H1 (cell line): ENCODE data around the gene TTBK2. TPM values are rescaled to one million over a fixed set of nuclear protein-coding genes. Genes with fewer than 3 reads are reported as not detected.

ENCODE experiments used
- CTCF ChIA-PET: fragments of 300-600 bp; sonication (Branson Sonifier 250); formaldehyde crosslinking; loops from one replicate; lab custom pipeline; 2021; ENCODE audit not compliant: partially characterized antibody; lab: Charles Lee
- POLR2A ChIA-PET: fragments of 300-600 bp; sonication (Branson Sonifier 250); formaldehyde crosslinking; loops from one replicate; lab custom pipeline; 2021; ENCODE audit warnings: inconsistent platforms; ENCODE audit not compliant: partially characterized antibody; lab: Charles Lee
- DNase-seq, 2 experiments: peaks; one replicate each; pipeline versions ENCODE4 v3.0.0 to v3.0.0-alpha.2; 2010 to 2022; ENCODE audit warnings: low spot score in 2 of 2, low read depth in 1 of 2, mixed read lengths in 1 of 2
- FAIRE-seq: peaks from 2 replicates; lab custom pipeline; 2011; peaks lifted over from hg19 to GRCh38; lab: Jason Lieb, UNC
- H2AFZ ChIP-seq: 2 replicates; pipeline ENCODE4 v1.8.1; 2012; ENCODE audit warnings: low read length, inconsistent platforms
- H2AK5ac ChIP-seq: 2 replicates; pipeline ENCODE4 v1.6.1; 2013; ENCODE audit warnings: low read depth, low read length
- H2BK120ac ChIP-seq: replicated peaks from 2 replicates; pipeline ENCODE3; 2013; ENCODE audit warnings: low read depth, low read length, inconsistent platforms
- H2BK12ac ChIP-seq: 2 replicates; pipeline ENCODE4 v1.6.1; 2013; ENCODE audit warnings: low read depth, low read length
- H2BK15ac ChIP-seq: 2 replicates; pipeline ENCODE4 v1.6.1; 2013; ENCODE audit warnings: low read length
- H2BK20ac ChIP-seq: 2 replicates; pipeline ENCODE4 v1.6.1; 2013; ENCODE audit warnings: low read length
- H2BK5ac ChIP-seq: 2 replicates; pipeline ENCODE4 v1.6.1; 2013; ENCODE audit warnings: low read depth, low read length
- H3K14ac ChIP-seq: 2 replicates; pipeline ENCODE4 v1.6.1; 2013; ENCODE audit warnings: inconsistent platforms; ENCODE audit not compliant: insufficient read length
- H3K18ac ChIP-seq: 2 replicates; pipeline ENCODE4 v1.6.1; 2013; ENCODE audit warnings: low read length; ENCODE audit errors: extremely low read depth
- H3K23ac ChIP-seq: 2 replicates; pipeline ENCODE4 v1.6.1; 2013; ENCODE audit warnings: inconsistent platforms; ENCODE audit not compliant: insufficient read length
- H3K23me2 ChIP-seq: 2 replicates; pipeline ENCODE4 v1.6.1; 2013; ENCODE audit warnings: low read depth, low read length
- H3K27ac ChIP-seq: 2 replicates; pipeline ENCODE4 v1.6.1; 2011; ENCODE audit warnings: low read depth, low read length, inconsistent platforms
- H3K27me3 ChIP-seq, 4 experiments: replicated peaks in 1 of 4; 1 replicate in 1 of 4; 2 replicates in 3 of 4; pipeline versions ENCODE4 v1.6.1 to v1.8.1; 2011 to 2013; ENCODE audit warnings: low read length in 3 of 4, mild to moderate bottlenecking in 3 of 4, inconsistent platforms in 2 of 4, mixed read lengths in 2 of 4, moderate library complexity in 1 of 4; ENCODE audit not compliant: control insufficient read depth in 3 of 4, insufficient read depth in 3 of 4; ENCODE audit errors: extremely low read depth in 1 of 4
- H3K36me3 ChIP-seq, 4 experiments: 2 replicates each; pipeline versions ENCODE4 v1.6.1 to v1.8.1; 2011 to 2013; ENCODE audit warnings: mild to moderate bottlenecking in 4 of 4, low read length in 3 of 4, moderate library complexity in 2 of 4, control low read depth in 1 of 4, inconsistent platforms in 1 of 4; ENCODE audit not compliant: insufficient read depth in 4 of 4, control insufficient read depth in 2 of 4
- H3K4ac ChIP-seq: replicated peaks from 2 replicates; pipeline ENCODE3; 2013; ENCODE audit warnings: low read length, low read depth, mixed read lengths, inconsistent platforms; ENCODE audit not compliant: insufficient read length
- H3K4me1 ChIP-seq, 4 experiments: replicated peaks in 1 of 4; 1 replicate in 1 of 4; 2 replicates in 3 of 4; pipeline versions ENCODE4 v1.6.1 to v1.8.1; 2011 to 2013; ENCODE audit warnings: low read length in 3 of 4, inconsistent platforms in 2 of 4, mixed read lengths in 1 of 4; ENCODE audit not compliant: insufficient read depth in 4 of 4, control insufficient read depth in 3 of 4
- H3K4me2 ChIP-seq, 2 experiments: 2 replicates each; pipeline versions ENCODE4 v1.6.1 to v1.8.1; 2011 to 2013; ENCODE audit warnings: low read depth in 2 of 2, low read length in 2 of 2, control low read depth in 1 of 2, inconsistent platforms in 1 of 2, mild to moderate bottlenecking in 1 of 2; ENCODE audit not compliant: insufficient read depth in 1 of 2
- H3K4me3 ChIP-seq, 4 experiments: fragments of 200-600, 300-600 bp in 1 of 4; sonication (generic), shearing (Covaris generic), sonication (Bioruptor Twin) in 1 of 4; 2 replicates each; pipeline versions ENCODE4 v1.5.1 to v1.8.1; 2011 to 2016; ENCODE audit warnings: low read length in 4 of 4, low read depth in 3 of 4, control low read depth in 2 of 4, inconsistent platforms in 2 of 4, mild to moderate bottlenecking in 2 of 4, mixed read lengths in 1 of 4, moderate library complexity in 1 of 4; ENCODE audit not compliant: insufficient read depth in 2 of 4; ENCODE audit errors: extremely low read depth in 1 of 4
- H3K56ac ChIP-seq: replicated peaks from 2 replicates; pipeline ENCODE3; 2013; ENCODE audit warnings: low read depth, mild to moderate bottlenecking, mixed read lengths, low read length, inconsistent platforms; ENCODE audit not compliant: insufficient read length
- H3K79me1 ChIP-seq: 2 replicates; pipeline ENCODE4 v1.6.1; 2013; ENCODE audit warnings: low read depth, low read length, control low read depth
- H3K79me2 ChIP-seq, 2 experiments: 2 replicates each; pipeline versions ENCODE4 v1.6.1 to v1.8.1; 2012 to 2013; ENCODE audit warnings: low read length in 2 of 2, mild to moderate bottlenecking in 2 of 2, inconsistent platforms in 1 of 2; ENCODE audit not compliant: insufficient read depth in 2 of 2, control insufficient read depth in 1 of 2
- H3K9ac ChIP-seq, 4 experiments: replicated peaks in 1 of 4; 1 replicate in 1 of 4; 2 replicates in 3 of 4; pipeline versions ENCODE4 v1.6.1 to v1.8.1; 2011 to 2013; ENCODE audit warnings: low read depth in 3 of 4, low read length in 3 of 4, control low read depth in 2 of 4, mild to moderate bottlenecking in 2 of 4, moderate library complexity in 2 of 4, inconsistent platforms in 1 of 4; ENCODE audit errors: extremely low read depth in 1 of 4
- H3K9me3 ChIP-seq, 2 experiments: 2 replicates each; pipeline versions ENCODE4 v1.6.1 to v1.8.1; 2012 to 2013; ENCODE audit warnings: mild to moderate bottlenecking in 2 of 2, moderate library complexity in 2 of 2, control low read depth in 1 of 2, inconsistent platforms in 1 of 2, low read depth in 1 of 2, low read length in 1 of 2, mixed read lengths in 1 of 2; ENCODE audit not compliant: insufficient read depth in 2 of 2
- H4K20me1 ChIP-seq, 2 experiments: replicated peaks in 1 of 2; 2 replicates each; pipeline versions ENCODE3 to v1.8.1; 2011 to 2013; ENCODE audit warnings: inconsistent platforms in 2 of 2, low read length in 2 of 2, mild to moderate bottlenecking in 1 of 2; ENCODE audit not compliant: insufficient read depth in 2 of 2, control insufficient read depth in 1 of 2
- H4K5ac ChIP-seq: 2 replicates; pipeline ENCODE4 v1.6.1; 2013; ENCODE audit warnings: low read length, low read depth, mixed read lengths, inconsistent platforms; ENCODE audit not compliant: insufficient read length
- H4K8ac ChIP-seq: 2 replicates; pipeline ENCODE4 v1.8.0; 2013; ENCODE audit warnings: mild to moderate bottlenecking, moderate library complexity, low read length, inconsistent platforms; ENCODE audit not compliant: insufficient read depth; ENCODE audit errors: extremely low read depth
- H4K91ac ChIP-seq: replicated peaks from 2 replicates; pipeline ENCODE3; 2013; ENCODE audit warnings: low read length, mixed read lengths, inconsistent platforms; ENCODE audit not compliant: insufficient read length
- CBX8 ChIP-seq: fragments of 300-800, 300-1000 bp; sonication (generic); IDR thresholded peaks from 2 replicates; pipeline ENCODE4 v1.7.1; 2016; ENCODE audit warnings: low read depth, low read length, borderline replicate concordance
- CHD1 ChIP-seq: IDR thresholded peaks from 2 replicates; pipeline ENCODE4 v1.6.1; 2012; ENCODE audit warnings: low read depth, low read length, improper control_type of control experiment
- EZH2 ChIP-seq: fragments of 200-600 bp; sonication (generic); IDR thresholded peaks from 2 replicates; pipeline ENCODE4 v1.7.1; 2012; ENCODE audit warnings: low read depth, mild to moderate bottlenecking, moderate library complexity, low read length, inconsistent platforms; ENCODE audit not compliant: severe bottlenecking
- JUN ChIP-seq: IDR thresholded peaks from 2 replicates; pipeline ENCODE4 v1.6.1; 2011; ENCODE audit warnings: low read depth, mild to moderate bottlenecking, improper control_type of control experiment, low read length
- KDM5A ChIP-seq: fragments of 200-600 bp; IDR thresholded peaks from 2 replicates; pipeline ENCODE4 v1.7.1; 2012; ENCODE audit warnings: mild to moderate bottlenecking, low read length, inconsistent platforms, mixed read lengths
- MAFK ChIP-seq: IDR thresholded peaks from 2 replicates; pipeline ENCODE4 v1.6.1; 2012; ENCODE audit warnings: low read depth, mild to moderate bottlenecking, improper control_type of control experiment, low read length
- RAD21 ChIP-seq, 2 experiments: IDR thresholded peaks in 1 of 2; conservative IDR thresholded peaks in 1 of 2; 2 replicates each; pipeline ENCODE4 v1.6.1; 2011; ENCODE audit warnings: low read depth in 2 of 2, low read length in 2 of 2, improper control_type of control experiment in 1 of 2, inconsistent platforms in 1 of 2, mild to moderate bottlenecking in 1 of 2, moderate library complexity in 1 of 2
- RXRA ChIP-seq: IDR thresholded peaks from 2 replicates; pipeline ENCODE4 v1.6.1; 2011; ENCODE audit warnings: low read depth, mild to moderate bottlenecking, low read length, moderate library complexity; ENCODE audit not compliant: insufficient read depth
- SIN3A ChIP-seq, 2 experiments: IDR thresholded peaks in 1 of 2; conservative IDR thresholded peaks in 1 of 2; 2 replicates each; pipeline ENCODE4 v1.6.1; 2011 to 2012; ENCODE audit warnings: low read length in 2 of 2, improper control_type of control experiment in 1 of 2, low read depth in 1 of 2, mild to moderate bottlenecking in 1 of 2
- SIRT6 ChIP-seq: IDR thresholded peaks from one replicate; pipeline ENCODE4 v1.7.1; 2012; ENCODE audit warnings: low read length, inconsistent platforms
- SUZ12 ChIP-seq: fragments of 200-600 bp; sonication (generic); IDR thresholded peaks from 2 replicates; pipeline ENCODE4 v1.6.1; 2012; ENCODE audit warnings: mild to moderate bottlenecking, inconsistent platforms, low read length, moderate library complexity, mixed read lengths
- TAF1 ChIP-seq: IDR thresholded peaks from 2 replicates; pipeline ENCODE4 v1.6.1; 2011; ENCODE audit warnings: mild to moderate bottlenecking, low read depth, low read length
- TEAD4 ChIP-seq: IDR thresholded peaks from 2 replicates; pipeline ENCODE4 v1.6.1; 2012; ENCODE audit warnings: low read depth, low read length, inconsistent platforms, mixed read lengths
- YY1 ChIP-seq: IDR thresholded peaks from 2 replicates; pipeline ENCODE4 v1.6.1; 2011; ENCODE audit warnings: low read depth, mild to moderate bottlenecking, low read length
- WGBS, 2 experiments: shearing (Covaris generic) in 1 of 2; methylation state at CpG; one replicate each; pipeline versions ENCODE4 v1.1.6 to v1.1.7; 2013 to 2015; ENCODE audit warnings: low lambda C conversion rate in 2 of 2, mixed read lengths in 2 of 2, inconsistent platforms in 1 of 2, low coverage in 1 of 2, missing lambda C conversion rate in 1 of 2; ENCODE audit not compliant: insufficient replicate concordance in 2 of 2, insufficient coverage in 1 of 2, insufficient read length in 1 of 2; ENCODE audit errors: extremely low coverage in 1 of 2, missing lambda C conversion rate in 1 of 2; 5-methylcytosine and 5-hydroxymethylcytosine counted together
- polyA plus RNA-seq, 7 experiments: library from polyadenylated mRNA; depleted of rRNA in 3 of 7; stranded (reverse) in 5 of 7; unstranded in 2 of 7; fragments of >200 nt in 5 of 7; fragments of 200-250 nt in 2 of 7; gene quantifications; 1 replicate in 5 of 7; 2 replicates in 1 of 7; 4 replicates in 1 of 7; pipeline versions ENCODE4 v1.2.1 to v1.2.3, GENCODE V29; 2011 to 2013; ENCODE audit warnings: missing spikeins in 2 of 7, mixed read lengths in 2 of 7
- total RNA-seq: library from RNA; stranded (reverse); fragmentation: NEBNext Ultra II Directional; extraction: Animal tissue kit (Norgen Biotek cat#: 25700); gene quantifications from 2 replicates; pipeline ENCODE4 v1.2.1, GENCODE V29; 2021

TTBK2 gene
- total and polyA plus RNA-seq, 2 of the 8 experiments (the other 6 are each of a cell fraction or from before 2014, with no cell fraction given), result 2.7 to 18.2 TPM

DNA sequence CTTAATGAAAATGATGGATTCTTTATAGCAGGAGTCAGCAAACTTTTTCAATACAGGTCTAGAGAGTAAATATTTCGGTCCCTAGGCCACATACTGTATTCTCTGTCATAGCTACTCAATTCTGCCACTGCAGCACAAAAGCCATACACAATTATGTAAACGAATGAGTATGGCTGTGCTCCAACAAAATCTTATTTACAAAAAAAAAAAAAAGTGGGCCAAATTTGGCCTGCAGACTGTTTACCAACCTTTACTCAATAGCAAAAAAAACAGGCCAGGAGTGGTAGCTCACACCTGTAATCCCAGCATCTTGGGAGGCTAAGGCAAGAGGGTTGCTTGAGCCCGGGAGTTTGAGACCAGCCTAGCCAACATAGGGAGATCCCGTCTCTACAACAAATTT lies 41.1 kb downstream of the TTBK2 start:
- H4K91ac ChIP-seq, result no peak overlapping the region
- H2BK5ac ChIP-seq, result no peak overlapping the region
- H3K23ac ChIP-seq, result no peak overlapping the region
- H3K79me2 ChIP-seq, result no peaks in the 10 kb centered on the region; a peak in 1 of 4 replicates
- no peak overlapping the region for H4K8ac ChIP-seq
- H3K4me1 ChIP-seq, result 0 out of 7 replicates have a peak, but pooled peaks cover 0 to 5% (median 0%) of the 10 kb centered on the region in 4 experiments
- H3K9me3 ChIP-seq, result 0 out of 4 replicates have a peak, but pooled peaks cover 3% of the 10 kb centered on the region in 2 experiments
- no peak overlapping the region for H3K14ac ChIP-seq
- H3K18ac ChIP-seq, result no peak overlapping the region
- H3K4me3 ChIP-seq, result no peak overlapping the region
- no peak overlapping the region for H2BK12ac ChIP-seq
- no peak overlapping the region for H2AFZ ChIP-seq
- no peak overlapping the region for H3K4me2 ChIP-seq
- ChIA-PET POLR2A (interaction anchor here (0.6 to 0.7 kb wide), 2 partner anchors 22 to 879 kb away, joined by 4 read pairs; no protein-coding TSS in a partner anchor), CTCF (interaction anchor here (0.6 to 1.5 kb wide), 5 partner anchors 9 to 156 kb away, joined by 3 to 6 read pairs (median 3); no protein-coding TSS in a partner anchor)
- DNase-seq, result no peak
- no peak overlapping the region for H4K5ac ChIP-seq
- no peak overlapping the region for H2BK15ac ChIP-seq
- no peak overlapping the region for H3K9ac ChIP-seq
- no peak overlapping the region for H2BK20ac ChIP-seq
- H3K4ac ChIP-seq, result no peak overlapping the region
- no peak overlapping the region for H3K56ac ChIP-seq
- H4K20me1 ChIP-seq, result no peaks in the 10 kb centered on the region
- no peak overlapping the region for H3K27ac ChIP-seq
- H3K27me3 ChIP-seq, result no peaks in the 10 kb centered on the region
- no peaks in the 10 kb centered on the region for H3K36me3 ChIP-seq
- no peaks in the 10 kb centered on the region for H3K23me2 ChIP-seq
- no peak for FAIRE-seq
- WGBS, 2 experiments, result 83% methylated on average over 4 of the region's 4 CpGs; no CpG with 5 or more reads in 1 of the 2 experiments
- H3K79me1 ChIP-seq, result no peaks in the 10 kb centered on the region
- H2BK120ac ChIP-seq, result no peak overlapping the region
- no peak overlapping the region for H2AK5ac ChIP-seq
- no peak for TF ChIP-seq KDM5A
- no peak for TF ChIP-seq SIRT6
- no peak for TF ChIP-seq CHD1
- no peak for TF ChIP-seq RAD21 (IDR thresholded peaks at IDR 0.05 in 1 of 2, conservative IDR thresholded peaks at IDR 0.05 in 1 of 2; ENCODE audit: low read depth in 2 of 2, low read length in 2 of 2)
- TF ChIP-seq TAF1, result no peak
- no peak for TF ChIP-seq RXRA
- TF ChIP-seq SIN3A (conservative IDR thresholded peaks at IDR 0.05 in 1 of 2, IDR thresholded peaks at IDR 0.05 in 1 of 2; ENCODE audit: low read depth in 1 of 2, low read length in 2 of 2), result no peak
- TF ChIP-seq JUN, result no peak
- no peak for TF ChIP-seq SUZ12
- no peak for TF ChIP-seq CBX8
- TF ChIP-seq EZH2, result no peak
- TF ChIP-seq MAFK, result no peak
- no peak for TF ChIP-seq TEAD4
- TF ChIP-seq YY1, result no peak
